Naive B cell (primary cell): ENCODE results near the gene ZBTB7A. TPM values are rescaled to one million over a fixed set of nuclear protein-coding genes. Genes with fewer than 3 reads are reported as not detected.

Experiments
- ATAC-seq, 2 donors: fragments of 150-1000 bp; cut with Tn5 transposase; 2 replicates each; pipeline ENCODE4 v1.10.0; 2021; ENCODE audit warnings: low read depth in 2 of 2, mild to moderate bottlenecking in 2 of 2, moderate library complexity in 2 of 2
- DNase-seq: peaks from one replicate; pipeline ENCODE4 v3.0.0; 2022
- H3K27ac Mint-ChIP-seq, 6 donors: one replicate each; pipeline ENCODE4 v1.8.0; 2020 to 2022; ENCODE audit warnings: mild to moderate bottlenecking in 6 of 6, mixed read lengths in 6 of 6, moderate library complexity in 5 of 6, inconsistent platforms in 2 of 6
- H3K27me3 Mint-ChIP-seq, 3 donors: one replicate each; pipeline ENCODE4 v1.8.0; 2021 to 2022; ENCODE audit warnings: mixed read lengths in 3 of 3, mild to moderate bottlenecking in 1 of 3
- H3K36me3 Mint-ChIP-seq, 2 donors: one replicate each; pipeline ENCODE4 v1.8.0; 2020 to 2022; ENCODE audit warnings: mixed read lengths in 2 of 2, inconsistent platforms in 1 of 2, mild to moderate bottlenecking in 1 of 2
- H3K4me1 Mint-ChIP-seq, 3 donors: one replicate each; pipeline ENCODE4 v1.8.0; 2020 to 2022; ENCODE audit warnings: mixed read lengths in 3 of 3, inconsistent platforms in 1 of 3, mild to moderate bottlenecking in 1 of 3, moderate library complexity in 1 of 3
- H3K4me3 Mint-ChIP-seq, 8 donors: one replicate each; pipeline ENCODE4 v1.8.0; 2020 to 2022; ENCODE audit warnings: mild to moderate bottlenecking in 8 of 8, mixed read lengths in 8 of 8, moderate library complexity in 8 of 8, inconsistent platforms in 2 of 8
- H3K9me3 Mint-ChIP-seq, 7 donors: one replicate each; pipeline ENCODE4 v1.8.0; 2020 to 2022; ENCODE audit warnings: mixed read lengths in 7 of 7, mild to moderate bottlenecking in 5 of 7, inconsistent platforms in 2 of 7, moderate library complexity in 1 of 7
- polyA plus RNA-seq, 6 donors: library from polyadenylated mRNA; unstranded; fragments of 300-500 nt; fragmentation: Illumina TruSeq; gene quantifications; one replicate each; pipeline ENCODE4 v1.2.3, GENCODE V29; 2021; ENCODE audit warnings: low read depth in 6 of 6

ZBTB7A gene
- polyA plus RNA-seq = 10 to 100 TPM; 13.5 to 41.2 (median 21.2) TPM

- no peaks in the 10 kb centered on the region for H3K36me3 Mint-ChIP-seq
- H3K9me3 Mint-ChIP-seq = no peaks in the 10 kb centered on the region
- H3K4me3 Mint-ChIP-seq = peak within 1 kb of the TSS; percentile 87 to 98 (median 92)
- DNase-seq = peak; percentile 81
- H3K27me3 Mint-ChIP-seq = no peaks in the 10 kb centered on the region
- H3K27ac Mint-ChIP-seq = peak within 1 kb of the TSS; percentile 21 to 94 (median 84)
- ATAC-seq = peak; percentile 43 to 45
- H3K4me1 Mint-ChIP-seq = peaks cover 14 to 36% (median 30%) of the 10 kb centered on the region in 3 donors
These were observed at the start of gene ZBTB7A for GRCh38 chr19:4066682-4067395. Gene ZBTB7A (minus strand): TSS chr19:4066899. CDS start chr19:4055232, 11,667 bp downstream.

- Mint-ChIP-seq H3K4me1 (peaks cover 45 to 53% (median 49%) of the 10 kb centered on the region in 3 donors), H3K36me3 (peaks cover 5 to 12% of the 10 kb centered on the region in 2 donors), H3K4me3 (peak overlapping the region in 6 of 8 donors; percentile 47 to 93 (median 78)), H3K9me3 (no peaks in the 10 kb centered on the region), H3K27ac (peak overlapping the region in 4 of 6 donors; percentile 79 to 97 (median 94)), H3K27me3 (no peaks in the 10 kb centered on the region)
- ATAC-seq (no peak), DNase-seq (no peak)
These were observed 49.2 kb upstream of the ZBTB7A start for GRCh38 chr19:4115818-4116385.

- Mint-ChIP-seq H3K4me3 (peak overlapping the region; percentile 68 to 93 (median 84)), H3K27me3 (no peaks in the 10 kb centered on the region), H3K4me1 (peaks cover 47 to 55% (median 47%) of the 10 kb centered on the region in 3 donors)
These were observed 48.5 kb upstream of the ZBTB7A start for GRCh38 chr19:4115050-4115817.

GRCh38 chr19:4114181-4114580 is 47.5 kb upstream of the ZBTB7A start:
- Mint-ChIP-seq H3K4me3 (peak overlapping the region in 6 of 8 donors; percentile 55 to 85 (median 72)), H3K27ac (peak overlapping the region in 5 of 6 donors; percentile 39 to 95 (median 79)), H3K36me3 (peaks cover 5 to 7% of the 10 kb centered on the region in 2 donors), H3K9me3 (no peaks in the 10 kb centered on the region), H3K27me3 (no peaks in the 10 kb centered on the region), H3K4me1 (peaks cover 44 to 64% (median 53%) of the 10 kb centered on the region in 3 donors)
- DNase-seq (no peak), ATAC-seq (no peak)

More at GRCh38 chr19:4115050-4115817, 48.5 kb upstream of the ZBTB7A start:
- peak overlapping the region; percentile 78 to 97 (median 94) for H3K27ac Mint-ChIP-seq
- peak; percentile 94 to 95 for ATAC-seq
- peak; percentile 54 for DNase-seq
- no peaks in the 10 kb centered on the region for H3K9me3 Mint-ChIP-seq
- H3K36me3 Mint-ChIP-seq = peaks cover 5 to 12% of the 10 kb centered on the region in 2 donors

- H3K9me3 Mint-ChIP-seq = no peaks in the 10 kb centered on the region
- peak overlapping the region in 6 of 8 donors; percentile 32 to 75 (median 55) for H3K4me3 Mint-ChIP-seq
- peaks cover 5 to 7% of the 10 kb centered on the region in 2 donors for H3K36me3 Mint-ChIP-seq
- peaks cover 51 to 70% (median 60%) of the 10 kb centered on the region in 3 donors for H3K4me1 Mint-ChIP-seq
- no peaks in the 10 kb centered on the region for H3K27me3 Mint-ChIP-seq
- DNase-seq (no peak), ATAC-seq (no peak)
- peak overlapping the region in 5 of 6 donors; percentile 39 to 95 (median 81) for H3K27ac Mint-ChIP-seq
These were observed 46.8 kb upstream of the ZBTB7A start for GRCh38 chr19:4113398-4114088.

GRCh38 chr19:4112367-4112766 is 45.7 kb upstream of the ZBTB7A start:
- Mint-ChIP-seq H3K27me3 (no peaks in the 10 kb centered on the region), H3K4me3 (peak overlapping the region in 1 of 8 donors; percentile 30), H3K4me1 (peaks cover 54 to 79% (median 67%) of the 10 kb centered on the region in 3 donors), H3K36me3 (peaks cover 5 to 7% of the 10 kb centered on the region in 2 donors), H3K27ac (peak overlapping the region in 3 of 6 donors; percentile 79 to 86 (median 82)), H3K9me3 (no peaks in the 10 kb centered on the region)
- no peak for ATAC-seq
- no peak for DNase-seq

- ATAC-seq = no peak
- Mint-ChIP-seq H3K4me3 (peak overlapping the region; percentile 44 to 91 (median 86)), H3K27me3 (no peaks in the 10 kb centered on the region), H3K36me3 (peaks cover 5 to 7% of the 10 kb centered on the region in 2 donors), H3K4me1 (peaks cover 46 to 71% (median 58%) of the 10 kb centered on the region in 3 donors), H3K9me3 (no peaks in the 10 kb centered on the region), H3K27ac (peak overlapping the region; percentile 96 to 99 (median 98))
- DNase-seq = no peak
These were observed 42.9 kb upstream of the ZBTB7A start for GRCh38 chr19:4109626-4109945.

- ATAC-seq (peak; percentile 86 to 87), DNase-seq (peak; percentile 92)
- no peaks in the 10 kb centered on the region for H3K9me3 Mint-ChIP-seq
- peaks cover 5 to 7% of the 10 kb centered on the region in 2 donors for H3K36me3 Mint-ChIP-seq
- H3K27ac Mint-ChIP-seq = peak overlapping the region; percentile 96 to 99 (median 98)
- H3K4me1 Mint-ChIP-seq = peaks cover 41 to 70% (median 52%) of the 10 kb centered on the region in 3 donors
- H3K4me3 Mint-ChIP-seq = peak overlapping the region; percentile 44 to 91 (median 86)
- H3K27me3 Mint-ChIP-seq = no peaks in the 10 kb centered on the region
These were observed 42.3 kb upstream of the ZBTB7A start for GRCh38 chr19:4108767-4109625.

- H3K27ac Mint-ChIP-seq = no peak overlapping the region
- no peaks in the 10 kb centered on the region for H3K36me3 Mint-ChIP-seq
- ATAC-seq (no peak), DNase-seq (no peak)
- H3K27me3 Mint-ChIP-seq = no peaks in the 10 kb centered on the region
- H3K9me3 Mint-ChIP-seq = no peaks in the 10 kb centered on the region
- H3K4me1 Mint-ChIP-seq = peaks cover 13 to 31% (median 14%) of the 10 kb centered on the region in 3 donors
- no peak overlapping the region for H3K4me3 Mint-ChIP-seq
These were observed 36.4 kb upstream of the ZBTB7A start for GRCh38 chr19:4103080-4103433.

- no peak overlapping the region for H3K27ac Mint-ChIP-seq
- H3K4me3 Mint-ChIP-seq = no peak overlapping the region
- no peaks in the 10 kb centered on the region for H3K9me3 Mint-ChIP-seq
- no peaks in the 10 kb centered on the region for H3K36me3 Mint-ChIP-seq
- DNase-seq (no peak), ATAC-seq (no peak)
- peaks cover 8 to 25% (median 9%) of the 10 kb centered on the region in 3 donors for H3K4me1 Mint-ChIP-seq
- H3K27me3 Mint-ChIP-seq = no peaks in the 10 kb centered on the region
These were observed 35.8 kb upstream of the ZBTB7A start for GRCh38 chr19:4102339-4103079.

GRCh38 chr19:4101496-4101770 is 34.7 kb upstream of the ZBTB7A start:
- ATAC-seq = no peak
- no peaks in the 10 kb centered on the region for H3K36me3 Mint-ChIP-seq
- peaks cover 3 to 20% (median 6%) of the 10 kb centered on the region in 3 donors for H3K4me1 Mint-ChIP-seq
- no peak overlapping the region for H3K27ac Mint-ChIP-seq
- H3K27me3 Mint-ChIP-seq = no peaks in the 10 kb centered on the region
- H3K9me3 Mint-ChIP-seq = no peaks in the 10 kb centered on the region
- DNase-seq = no peak
- no peak overlapping the region for H3K4me3 Mint-ChIP-seq
